Mammary epithelial cell (primary cell): Measurements from ENCODE around the gene FBN2.

Source experiments
- CTCF ChIP-seq, 2 donors: IDR thresholded peaks in 1 of 2; conservative IDR thresholded peaks in 1 of 2; 2 replicates each; pipeline ENCODE4 v1.5.1; 2011 to 2012; ENCODE audit warnings: inconsistent platforms in 2 of 2, low read length in 2 of 2, mild to moderate bottlenecking in 2 of 2, control low read depth in 1 of 2, low read depth in 1 of 2; ENCODE audit not compliant: insufficient read depth in 1 of 2; ENCODE audit errors: extremely low read depth in 1 of 2
- EZH2 ChIP-seq: IDR thresholded peaks from 2 replicates; pipeline ENCODE4 v1.6.1; 2012; ENCODE audit warnings: low read length, inconsistent platforms, borderline replicate concordance

- TF ChIP-seq CTCF (conservative IDR thresholded peaks at IDR 0.05 in 1 of 2, IDR thresholded peaks at IDR 0.05 in 1 of 2; ENCODE audit: extremely low read depth in 1 of 2, insufficient read depth in 1 of 2, low read depth in 1 of 2, low read length in 2 of 2) (no peak), EZH2 (no peak)
These were observed 113.4 kb downstream of the FBN2 start for GRCh38 chr5:128424646-128425045.
